PFSK-1 (cell line): ENCODE results near the gene INPP5A.

Source experiments
- FOXP2 ChIP-seq: optimal IDR thresholded peaks from 2 replicates; pipeline ENCODE3; 2011; ENCODE audit warnings: borderline replicate concordance, control low read depth, inconsistent platforms; ENCODE audit not compliant: insufficient read depth; ENCODE audit errors: extremely low read length, extremely low read depth
- POLR2AphosphoS5 ChIP-seq: IDR thresholded peaks from 2 replicates; pipeline ENCODE4 v1.6.1; 2012; ENCODE audit warnings: low read depth, mild to moderate bottlenecking, control low read depth, low read length, moderate library complexity
- SIN3A ChIP-seq: IDR thresholded peaks from 2 replicates; pipeline ENCODE4 v1.6.1; 2012; ENCODE audit warnings: mild to moderate bottlenecking, low read length, moderate library complexity, borderline replicate concordance; ENCODE audit not compliant: insufficient read depth
- TAF1 ChIP-seq: IDR thresholded peaks from 2 replicates; pipeline ENCODE4 v1.6.1; 2012; ENCODE audit warnings: low read length, control low read depth, borderline replicate concordance; ENCODE audit not compliant: insufficient read depth
- TF ChIP-seq, protein P1 (sequence below), 2 experiments: IDR thresholded peaks; 2 replicates each; pipeline versions ENCODE4 v1.6.1 to v1.8.0; 2011 to 2012; ENCODE audit warnings: low read depth in 2 of 2, low read length in 2 of 2, control low read depth in 1 of 2, inconsistent platforms in 1 of 2, mild to moderate bottlenecking in 1 of 2, moderate library complexity in 1 of 2; ENCODE audit not compliant: insufficient read depth in 1 of 2

INPP5A gene

DNA sequence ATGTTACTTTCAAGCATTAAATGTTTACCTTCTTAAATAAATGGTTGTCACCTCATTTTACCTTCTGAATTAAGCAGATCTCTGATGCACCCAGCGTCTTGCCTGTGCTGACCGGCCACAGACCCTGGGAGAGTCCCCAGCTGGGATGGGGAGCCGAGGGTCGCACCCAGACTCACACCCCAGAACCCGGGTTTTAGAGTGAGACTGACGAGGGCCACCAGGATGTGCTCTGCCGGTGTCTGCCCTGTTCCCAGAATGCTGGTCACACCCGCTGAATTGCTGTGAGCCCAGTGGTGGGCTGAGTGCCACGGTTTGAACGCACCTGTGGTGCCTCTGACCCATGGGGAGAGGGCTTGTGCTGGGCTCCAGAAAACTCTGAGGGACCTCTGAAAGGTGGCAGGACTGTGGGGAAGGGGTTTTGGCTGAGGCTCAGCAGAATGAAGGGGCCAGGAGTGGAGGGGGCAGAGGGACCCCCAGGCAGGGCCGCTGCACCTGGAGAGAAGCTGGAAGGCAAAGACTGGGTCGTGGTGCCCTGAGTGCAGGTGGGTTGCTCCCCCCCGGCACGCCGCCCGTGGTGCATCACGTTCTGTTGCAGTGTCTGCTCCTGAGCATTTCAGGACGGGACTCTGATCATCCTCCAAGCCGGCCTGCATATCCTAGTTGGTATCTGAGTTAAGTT is 39.2 kb downstream of the INPP5A start:
- TF ChIP-seq SIN3A (no peak), POLR2AphosphoS5 (no peak), TAF1 (no peak), FOXP2 (no peak)
- TF ChIP-seq, protein P1, sequence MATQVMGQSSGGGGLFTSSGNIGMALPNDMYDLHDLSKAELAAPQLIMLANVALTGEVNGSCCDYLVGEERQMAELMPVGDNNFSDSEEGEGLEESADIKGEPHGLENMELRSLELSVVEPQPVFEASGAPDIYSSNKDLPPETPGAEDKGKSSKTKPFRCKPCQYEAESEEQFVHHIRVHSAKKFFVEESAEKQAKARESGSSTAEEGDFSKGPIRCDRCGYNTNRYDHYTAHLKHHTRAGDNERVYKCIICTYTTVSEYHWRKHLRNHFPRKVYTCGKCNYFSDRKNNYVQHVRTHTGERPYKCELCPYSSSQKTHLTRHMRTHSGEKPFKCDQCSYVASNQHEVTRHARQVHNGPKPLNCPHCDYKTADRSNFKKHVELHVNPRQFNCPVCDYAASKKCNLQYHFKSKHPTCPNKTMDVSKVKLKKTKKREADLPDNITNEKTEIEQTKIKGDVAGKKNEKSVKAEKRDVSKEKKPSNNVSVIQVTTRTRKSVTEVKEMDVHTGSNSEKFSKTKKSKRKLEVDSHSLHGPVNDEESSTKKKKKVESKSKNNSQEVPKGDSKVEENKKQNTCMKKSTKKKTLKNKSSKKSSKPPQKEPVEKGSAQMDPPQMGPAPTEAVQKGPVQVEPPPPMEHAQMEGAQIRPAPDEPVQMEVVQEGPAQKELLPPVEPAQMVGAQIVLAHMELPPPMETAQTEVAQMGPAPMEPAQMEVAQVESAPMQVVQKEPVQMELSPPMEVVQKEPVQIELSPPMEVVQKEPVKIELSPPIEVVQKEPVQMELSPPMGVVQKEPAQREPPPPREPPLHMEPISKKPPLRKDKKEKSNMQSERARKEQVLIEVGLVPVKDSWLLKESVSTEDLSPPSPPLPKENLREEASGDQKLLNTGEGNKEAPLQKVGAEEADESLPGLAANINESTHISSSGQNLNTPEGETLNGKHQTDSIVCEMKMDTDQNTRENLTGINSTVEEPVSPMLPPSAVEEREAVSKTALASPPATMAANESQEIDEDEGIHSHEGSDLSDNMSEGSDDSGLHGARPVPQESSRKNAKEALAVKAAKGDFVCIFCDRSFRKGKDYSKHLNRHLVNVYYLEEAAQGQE (IDR thresholded peaks at IDR 0.05; ENCODE audit: insufficient read depth in 1 of 2, low read depth in 2 of 2, low read length in 2 of 2) = no peak

DNA sequence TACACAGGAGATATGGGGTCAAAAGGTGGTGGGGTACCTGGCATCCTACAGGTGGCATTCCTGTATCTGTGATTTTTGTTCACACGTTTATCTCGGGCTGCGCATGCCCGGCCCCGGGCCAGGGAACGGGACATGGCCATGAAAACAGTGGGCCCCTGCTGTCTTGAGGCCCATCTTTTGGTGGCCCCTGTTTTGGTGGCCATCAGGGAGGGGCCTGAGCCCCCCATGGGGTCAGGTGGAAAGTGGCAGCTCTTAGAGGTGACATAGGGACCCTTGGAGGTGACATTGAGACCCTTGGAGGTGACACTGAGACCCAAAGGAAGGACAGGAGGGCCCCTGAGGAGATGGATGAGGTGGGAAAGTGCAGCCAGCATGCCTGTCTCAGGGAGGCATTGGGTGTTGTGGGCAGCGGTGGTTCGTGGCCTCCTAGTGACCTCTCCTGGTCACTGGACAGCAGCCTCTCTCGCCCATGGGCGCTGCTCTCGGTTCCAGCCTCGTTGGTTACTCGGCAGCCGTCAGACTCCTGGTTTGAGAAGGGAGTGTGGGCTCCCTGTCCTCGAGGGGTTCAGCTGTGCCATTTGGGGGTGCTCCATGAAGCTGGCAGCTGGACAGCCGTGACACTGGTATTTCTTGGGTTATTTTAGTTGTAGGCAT is 39.9 kb downstream of the INPP5A start:
- TF ChIP-seq FOXP2 (no peak), SIN3A (no peak), TAF1 (no peak), POLR2AphosphoS5 (no peak)
- TF ChIP-seq, protein P1 (IDR thresholded peaks at IDR 0.05; ENCODE audit: insufficient read depth in 1 of 2, low read depth in 2 of 2, low read length in 2 of 2) = no peak

DNA sequence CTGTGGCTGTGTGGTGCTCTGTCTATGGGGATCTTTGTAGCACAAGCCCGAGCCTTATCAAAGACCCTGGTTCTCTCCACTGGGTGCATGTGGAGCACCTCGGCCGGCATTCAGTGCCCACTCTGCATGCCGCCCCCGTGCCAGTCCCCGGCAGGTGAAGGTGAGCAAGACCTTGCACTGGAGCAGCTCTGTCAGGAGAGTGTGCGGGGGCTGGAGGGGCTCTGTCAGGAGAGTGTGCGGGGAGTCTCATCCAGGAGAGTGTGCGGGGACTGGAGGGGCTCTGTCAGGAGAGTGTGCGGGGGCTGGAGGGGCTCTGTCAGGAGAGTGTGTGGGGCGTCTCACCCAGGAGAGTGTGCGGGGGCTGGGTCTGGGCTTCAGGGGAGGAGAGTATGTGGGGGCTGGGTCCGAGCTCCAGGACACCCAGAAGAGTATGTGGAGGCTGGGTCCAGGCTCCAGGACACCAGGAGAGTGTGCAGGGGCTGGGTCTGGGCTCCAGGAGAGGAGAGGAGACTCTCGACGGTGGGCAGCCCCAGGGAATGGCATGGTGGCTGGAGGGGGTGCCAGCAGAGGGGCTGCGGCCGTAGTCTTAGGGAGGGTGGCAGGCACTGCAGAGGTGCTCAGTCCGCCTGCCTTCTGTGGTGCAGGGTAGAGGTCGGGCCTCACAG is 40.8 kb downstream of the INPP5A start:
- TF ChIP-seq POLR2AphosphoS5 (no peak), SIN3A (no peak), TAF1 (no peak), FOXP2 (no peak)
- TF ChIP-seq, protein P1 (IDR thresholded peaks at IDR 0.05; ENCODE audit: insufficient read depth in 1 of 2, low read depth in 2 of 2, low read length in 2 of 2) = no peak

DNA sequence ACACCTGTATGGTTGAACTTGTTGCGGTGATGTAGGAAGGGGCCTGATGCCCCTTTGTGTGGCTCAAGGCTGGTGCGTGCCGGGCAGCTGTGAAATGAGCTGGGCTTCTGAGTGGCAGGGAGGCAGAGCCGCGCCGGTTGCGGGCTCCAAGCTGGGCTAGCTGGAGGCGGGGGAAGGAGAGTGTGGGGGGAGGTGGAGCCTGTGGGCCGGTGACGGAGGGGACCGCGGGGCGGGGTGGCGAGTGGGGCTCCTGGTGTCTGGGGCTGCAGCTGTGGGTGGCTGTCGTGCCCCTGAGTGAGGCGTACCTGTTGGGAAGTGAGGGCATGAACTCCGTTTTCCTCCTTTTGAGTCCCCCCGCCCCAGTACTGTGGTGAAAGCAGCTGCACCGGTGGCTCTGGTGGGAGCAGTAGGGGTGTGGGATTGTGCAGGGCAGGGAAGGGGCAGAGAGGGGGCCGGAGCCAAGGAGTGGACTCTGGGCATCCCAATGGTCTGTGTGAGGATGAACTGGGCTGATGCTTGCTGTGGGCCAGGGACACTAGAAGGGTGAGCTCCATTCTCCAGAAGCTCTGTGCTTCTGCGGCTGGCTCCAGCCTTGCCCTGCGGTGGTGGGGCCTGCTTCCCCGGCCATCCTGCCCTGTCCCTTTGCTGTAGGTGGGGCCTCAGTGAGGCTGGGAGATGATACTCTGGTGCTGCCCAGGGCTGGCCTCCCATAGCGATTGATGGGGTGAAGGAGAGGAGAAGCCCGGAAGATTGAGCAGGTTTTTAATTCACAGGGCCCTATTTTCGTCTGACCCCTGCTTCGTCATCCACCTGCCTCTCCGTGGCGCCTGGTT is 41.7 kb downstream of the INPP5A start:
- TF ChIP-seq FOXP2 (no peak), POLR2AphosphoS5 (no peak), TAF1 (no peak), SIN3A (no peak)
- TF ChIP-seq, protein P1 (IDR thresholded peaks at IDR 0.05; ENCODE audit: insufficient read depth in 1 of 2, low read depth in 2 of 2, low read length in 2 of 2) = no peak
